IPS DF 19.7 (cell line): ENCODE results near the gene EPB41L1.

Experiments
- DNase-seq: peaks from one replicate; pipeline ENCODE4 v3.0.0-alpha.2; 2013; ENCODE audit warnings: low read depth, low spot score

The EPB41L1 gene

DNA sequence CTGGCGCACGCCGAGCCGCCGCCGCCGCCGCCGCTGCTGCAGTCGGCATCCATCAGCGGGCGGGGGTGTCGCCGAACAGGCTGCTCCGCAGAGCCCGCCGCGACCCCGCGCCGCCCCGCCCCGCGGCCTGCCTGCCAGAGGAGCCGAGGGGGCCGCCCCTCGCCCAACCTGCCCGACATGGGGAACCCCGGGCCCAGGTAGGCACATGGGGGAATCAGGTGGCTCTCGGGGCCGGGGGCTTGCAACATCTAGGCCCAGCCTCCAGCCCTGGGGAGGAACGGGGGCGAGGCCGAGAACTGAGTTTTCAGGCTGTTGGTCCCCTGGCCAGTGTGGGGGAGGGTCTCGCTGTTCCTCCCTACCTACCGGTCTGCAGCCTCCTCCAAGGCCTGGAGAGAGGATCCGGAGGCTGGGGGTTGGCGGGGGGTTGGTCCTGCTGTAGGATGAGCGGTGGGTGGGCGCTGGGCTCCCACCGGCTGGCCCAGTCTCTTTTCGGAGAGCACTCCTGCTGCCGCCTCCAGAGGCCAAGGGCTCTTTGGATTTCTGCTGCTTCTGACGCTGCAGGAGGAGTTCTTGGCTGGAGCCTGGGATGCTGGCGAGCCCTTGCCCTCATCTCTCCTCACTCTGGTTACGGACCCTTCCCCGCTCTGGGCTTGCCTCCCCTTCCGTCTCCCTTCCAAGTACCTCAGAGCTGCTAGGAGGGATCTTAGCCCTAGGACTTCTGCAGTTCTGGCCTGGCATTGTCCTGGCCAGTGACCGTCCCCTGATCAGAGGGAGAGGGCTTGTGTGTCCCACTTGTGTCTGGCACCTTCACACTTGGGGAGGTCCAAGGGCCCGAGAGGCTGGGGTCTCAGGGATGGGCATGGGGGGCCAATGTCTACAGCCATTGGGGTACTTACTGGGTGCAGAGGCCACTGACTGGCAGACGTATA is at the start of gene EPB41L1:
Gene EPB41L1 (plus strand): TSS at position 41 of the 929 bp plus-strand sequence. CDS start 19,038 bp downstream, outside the sequence.
- no peak for DNase-seq

DNA sequence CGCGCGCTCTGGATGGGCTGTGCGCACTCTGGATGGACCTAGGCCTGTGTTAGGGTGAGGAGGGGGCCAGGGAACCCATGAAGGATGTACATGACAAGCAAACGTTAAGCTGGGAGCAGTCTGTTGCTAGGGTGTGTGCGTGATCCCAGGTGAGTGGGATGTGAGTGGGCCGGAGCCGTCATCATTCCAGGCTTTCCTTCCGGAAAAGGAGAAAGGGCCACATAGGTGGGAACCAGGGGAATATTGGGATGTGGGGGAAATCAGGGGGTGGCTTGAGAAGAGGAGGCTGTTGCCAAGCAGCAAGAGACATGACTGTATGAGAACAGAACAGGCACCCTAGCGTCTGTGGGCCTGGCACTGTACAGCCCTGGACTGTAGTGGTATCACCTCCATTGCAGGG is 49.7 kb upstream of the EPB41L1 start:
- no peak for DNase-seq

DNA sequence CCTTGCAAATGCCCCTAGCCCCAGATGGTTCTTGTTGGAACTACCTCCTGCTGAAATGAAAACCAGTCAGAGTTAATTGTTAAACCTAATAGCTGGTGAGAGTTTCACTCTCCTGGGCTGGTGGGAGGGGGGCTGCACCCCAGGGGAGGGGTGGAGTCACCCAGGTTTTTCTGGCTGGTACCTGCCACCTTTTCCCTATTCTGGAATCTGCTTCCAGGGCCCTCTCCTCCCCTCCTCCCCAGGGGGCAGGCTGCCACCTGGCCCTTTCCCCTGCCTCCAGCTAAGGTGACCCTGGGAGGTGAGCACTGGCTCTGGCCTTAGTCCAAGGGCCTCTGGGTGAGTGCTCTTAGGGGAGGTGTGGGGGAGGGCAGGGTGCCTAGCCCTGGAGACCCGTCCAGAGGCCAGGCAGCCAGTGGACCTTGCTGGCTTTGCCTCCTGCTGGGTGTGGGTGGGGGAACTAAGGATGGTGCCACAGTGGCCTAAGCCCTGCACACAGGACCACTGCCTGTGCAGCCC is 48.8 kb upstream of the EPB41L1 start:
- DNase-seq = no peak

DNA sequence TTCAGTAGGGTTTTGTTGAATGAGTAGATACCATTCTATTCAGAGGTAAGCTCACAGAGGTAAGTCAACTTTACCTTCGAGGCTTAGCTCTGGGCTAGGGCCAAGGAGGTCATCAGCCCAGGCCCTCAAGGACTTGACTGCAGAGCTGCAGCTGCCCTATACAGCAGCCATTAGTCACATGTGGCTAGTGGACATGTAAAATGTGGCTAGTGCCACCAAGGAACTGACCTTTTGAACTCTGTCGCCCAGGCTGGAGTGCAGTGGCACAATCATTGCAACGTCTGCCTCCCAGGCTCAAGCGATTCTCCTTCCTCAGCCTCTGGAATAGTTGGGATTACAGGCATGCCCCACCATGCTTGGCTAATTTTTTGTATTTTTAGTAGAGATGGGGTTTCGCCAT is 47.9 kb upstream of the EPB41L1 start:
- no peak for DNase-seq

DNA sequence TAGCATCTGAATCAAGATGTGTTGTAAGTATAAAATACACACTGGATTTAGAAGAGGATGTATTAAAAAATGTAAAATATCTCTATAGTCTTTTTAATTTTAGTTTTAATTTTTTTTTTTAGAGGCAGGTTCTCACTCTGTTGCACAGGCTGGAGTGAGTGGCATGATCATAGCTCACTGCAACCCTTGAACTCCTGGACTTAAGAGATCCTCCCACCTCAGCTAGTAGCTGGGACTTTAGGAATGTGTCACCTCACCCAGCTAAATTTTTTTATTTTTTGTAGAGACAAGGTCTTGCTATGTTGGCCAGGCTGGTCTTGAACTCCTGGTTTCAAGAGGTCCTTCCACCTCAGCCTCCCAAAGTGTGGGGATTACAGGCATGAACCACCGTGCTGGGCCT is 46.7 kb upstream of the EPB41L1 start:
- no peak for DNase-seq

DNA sequence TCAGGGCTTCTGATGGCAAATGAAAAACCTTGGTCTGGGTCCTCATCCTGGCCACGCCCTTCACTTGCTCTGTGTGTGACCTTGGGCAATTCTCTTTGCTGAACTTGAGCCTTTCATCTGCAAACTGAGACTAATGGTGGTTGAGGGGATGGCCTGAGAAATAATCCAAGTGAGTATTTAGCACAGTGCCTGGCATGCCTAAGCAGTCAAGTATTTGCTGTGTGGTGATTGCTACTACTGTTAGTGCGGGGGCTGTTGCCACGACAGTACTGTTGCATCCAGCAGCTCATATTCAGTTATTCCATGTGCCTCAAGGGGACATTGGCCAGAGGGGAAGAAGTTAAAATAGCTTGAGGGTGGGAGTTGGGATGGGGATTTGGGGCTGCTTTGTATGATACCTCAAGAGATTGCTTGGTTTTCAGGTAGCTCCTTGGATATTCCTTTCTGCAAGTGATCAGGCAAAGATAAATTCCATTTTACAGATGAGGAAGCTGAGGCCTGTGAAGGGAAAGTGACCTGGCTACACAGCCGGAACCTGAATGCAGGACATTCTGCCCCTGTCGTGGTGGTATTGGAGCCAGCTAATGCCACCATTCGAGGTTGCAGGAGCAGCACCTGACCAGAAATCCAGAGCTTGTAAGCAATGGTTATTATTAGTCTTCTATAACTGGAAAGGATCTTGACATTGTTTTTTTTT is 45.1 kb upstream of the EPB41L1 start:
- DNase-seq = no peak

DNA sequence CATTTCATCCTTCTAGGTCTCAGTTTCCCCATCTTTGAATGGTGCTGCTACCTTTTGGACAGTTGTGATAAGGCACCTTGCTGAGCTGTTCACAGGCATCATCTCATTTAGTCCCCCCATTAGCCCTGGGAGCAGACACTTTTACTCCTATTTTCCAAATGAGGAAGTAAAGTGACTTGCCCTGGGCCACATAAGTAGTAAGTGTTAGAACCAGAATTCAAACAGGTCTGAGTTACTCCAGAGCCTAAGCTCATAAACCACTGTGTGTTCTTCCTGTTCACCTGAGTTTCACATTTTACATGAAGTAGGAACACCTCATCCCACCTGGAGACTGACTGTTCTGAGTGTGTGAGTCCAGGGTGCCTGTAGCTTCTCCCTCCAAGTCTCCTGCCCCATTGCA is 43.5 kb upstream of the EPB41L1 start:
- DNase-seq = no peak

DNA sequence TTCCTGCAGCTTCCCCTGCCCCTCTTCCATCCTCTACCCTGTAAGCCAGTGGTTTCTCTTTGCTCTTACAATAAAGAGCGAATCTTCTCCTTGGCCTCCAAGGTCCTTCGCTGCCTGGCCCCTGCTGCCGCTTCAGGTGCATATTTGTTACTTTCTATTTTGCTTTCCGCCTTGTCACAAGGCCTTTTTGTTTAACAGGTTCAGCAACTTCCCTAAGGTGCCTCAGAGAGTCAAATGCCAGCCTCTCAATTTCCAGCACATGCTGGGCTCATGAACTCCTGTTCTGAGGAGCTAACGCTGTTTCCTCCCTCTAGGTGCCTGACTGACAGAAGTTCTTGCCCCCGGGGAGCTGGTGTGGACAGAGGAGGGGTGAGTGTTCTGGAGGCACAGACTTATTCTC is 42.4 kb upstream of the EPB41L1 start:
- DNase-seq = no peak

DNA sequence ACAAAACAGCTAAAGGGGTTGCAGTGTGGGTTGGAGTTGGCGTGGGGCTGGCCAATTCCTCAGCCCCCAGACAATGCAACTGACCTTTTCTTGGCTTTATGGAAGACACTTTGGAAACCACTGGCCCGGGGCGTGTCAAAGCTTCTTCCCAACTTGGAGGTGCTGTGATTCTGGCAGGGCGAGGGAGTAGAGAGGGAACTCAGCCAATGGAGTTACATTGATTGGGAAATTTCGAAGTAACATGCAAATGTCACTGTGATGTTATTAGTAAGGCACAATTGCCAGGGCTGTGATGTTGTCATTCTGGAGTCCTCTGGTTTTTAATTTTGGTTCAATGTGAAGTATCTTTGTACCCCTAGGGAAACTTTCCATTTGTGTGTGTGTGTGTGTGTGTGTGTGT is 41.5 kb upstream of the EPB41L1 start:
- no peak for DNase-seq

DNA sequence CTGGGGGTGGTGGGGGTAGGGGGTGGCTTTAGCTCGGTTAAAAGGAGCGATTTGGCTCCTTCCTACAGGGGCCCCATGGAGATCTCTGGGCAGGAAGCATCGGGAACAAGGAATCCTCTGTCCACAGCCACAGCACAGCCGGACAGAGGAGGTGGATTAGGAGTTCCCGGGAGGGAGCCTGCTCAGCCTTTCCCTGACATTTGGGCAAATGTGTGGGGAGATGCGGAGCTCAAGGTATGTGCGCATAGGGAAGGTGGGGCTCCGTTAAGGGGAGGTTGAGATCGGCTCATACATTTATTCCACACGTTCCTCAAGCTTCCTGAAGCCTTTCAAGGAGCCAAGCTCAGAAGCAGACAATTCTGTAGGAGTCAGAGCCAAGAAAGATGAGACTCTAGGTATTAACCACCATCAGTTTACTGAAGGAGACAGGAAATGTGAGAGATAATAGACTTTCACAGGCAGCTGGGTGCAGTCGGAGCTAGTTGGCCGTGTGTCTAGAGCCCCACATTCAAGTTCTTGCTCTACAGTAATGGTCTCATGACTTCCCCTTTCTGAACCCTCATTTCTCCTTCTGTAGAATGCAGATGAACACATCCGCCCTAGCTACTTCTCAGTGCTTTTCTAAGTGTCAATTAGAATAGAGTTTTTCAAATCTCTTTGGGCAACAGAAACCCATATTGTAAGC is 40.8 kb upstream of the EPB41L1 start:
- DNase-seq = no peak

DNA sequence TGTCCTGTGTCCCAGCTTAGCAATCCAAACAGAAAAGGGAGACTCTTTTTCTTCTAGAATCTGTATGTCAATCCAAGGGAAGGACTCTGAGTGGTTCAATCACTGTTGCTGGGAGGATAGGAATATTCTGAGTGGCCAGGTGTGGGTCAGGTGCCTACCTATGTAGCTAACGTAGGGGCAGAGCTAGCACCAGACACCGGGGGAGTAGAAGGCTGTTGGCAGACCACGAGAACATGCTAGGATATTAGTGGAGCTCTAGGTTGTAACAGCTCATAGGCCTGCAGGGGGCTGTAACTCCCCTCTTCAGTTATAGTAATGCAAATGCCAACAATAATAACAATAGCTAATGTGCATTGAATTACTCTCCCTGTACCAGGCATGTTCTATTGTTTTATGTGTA is 39.8 kb upstream of the EPB41L1 start:
- no peak for DNase-seq

DNA sequence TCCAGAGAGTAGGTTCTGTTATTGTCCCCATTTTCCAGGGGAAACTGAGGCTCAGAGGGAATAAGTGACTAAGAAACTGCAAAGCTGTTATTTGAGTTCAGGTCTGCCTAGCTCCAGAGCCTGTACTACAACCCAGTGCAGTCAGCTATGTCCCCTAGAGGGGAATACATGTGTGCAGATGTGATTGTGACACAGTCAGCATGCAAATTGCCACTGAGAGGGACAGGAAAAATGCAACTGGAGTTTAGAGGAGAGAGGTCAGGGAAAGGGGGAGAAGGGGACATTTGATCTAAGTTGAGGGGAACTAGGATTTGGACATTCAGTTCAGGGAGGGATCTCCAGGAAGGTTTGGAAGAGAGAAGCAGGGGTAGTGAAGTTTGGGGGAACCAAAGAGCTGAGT is 38.6 kb upstream of the EPB41L1 start:
- no peak for DNase-seq

DNA sequence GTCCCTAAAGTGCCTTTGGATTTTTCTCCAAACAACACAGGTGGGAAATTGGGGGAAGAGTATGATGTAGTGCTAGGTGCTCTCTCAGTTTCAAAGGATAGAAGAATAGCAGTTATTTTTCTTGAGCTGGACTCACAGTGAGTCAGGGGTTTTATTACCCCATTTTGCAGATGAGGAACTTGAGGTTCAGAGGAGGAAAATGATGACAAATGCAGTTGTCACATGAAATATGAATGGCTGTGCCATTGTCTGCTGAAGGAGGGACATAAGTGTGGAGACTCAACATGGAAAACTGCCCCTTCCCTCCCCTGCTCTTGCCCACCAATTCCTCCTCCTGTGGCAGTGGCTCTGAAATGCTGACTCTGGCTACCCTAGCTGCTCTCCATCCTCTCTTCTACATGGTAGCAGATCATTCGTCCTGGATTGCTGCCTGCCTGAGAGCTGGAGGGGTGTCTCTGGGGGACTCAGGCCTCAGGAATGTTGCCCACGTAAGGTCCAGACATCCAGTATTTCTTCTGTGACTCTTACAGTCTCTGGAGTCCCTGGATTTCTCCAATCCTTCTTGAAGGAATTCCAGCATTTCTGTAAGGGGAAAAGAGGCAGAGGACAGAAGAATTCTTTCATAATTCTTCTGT is 37.6 kb upstream of the EPB41L1 start:
- no peak for DNase-seq

DNA sequence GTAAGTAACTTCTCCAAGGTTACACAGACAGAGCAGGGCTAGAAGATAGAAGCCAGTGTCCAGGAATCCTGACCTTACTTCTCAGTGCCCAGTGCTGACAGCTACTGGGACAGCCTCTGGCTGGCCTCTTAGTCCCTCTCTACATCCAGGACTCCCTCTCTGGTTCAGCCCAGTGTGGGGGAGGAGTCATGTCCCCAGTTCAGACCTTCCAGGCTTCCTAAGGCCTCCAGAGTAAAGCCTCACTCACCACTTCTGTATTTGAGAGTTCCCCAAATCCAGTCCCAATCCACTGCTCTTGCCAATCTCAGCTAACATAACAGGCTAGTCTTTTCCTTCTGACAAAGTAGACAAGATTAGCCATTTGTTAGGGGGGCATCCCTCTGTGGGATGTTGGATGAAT is 36.9 kb upstream of the EPB41L1 start:
- no peak for DNase-seq

DNA sequence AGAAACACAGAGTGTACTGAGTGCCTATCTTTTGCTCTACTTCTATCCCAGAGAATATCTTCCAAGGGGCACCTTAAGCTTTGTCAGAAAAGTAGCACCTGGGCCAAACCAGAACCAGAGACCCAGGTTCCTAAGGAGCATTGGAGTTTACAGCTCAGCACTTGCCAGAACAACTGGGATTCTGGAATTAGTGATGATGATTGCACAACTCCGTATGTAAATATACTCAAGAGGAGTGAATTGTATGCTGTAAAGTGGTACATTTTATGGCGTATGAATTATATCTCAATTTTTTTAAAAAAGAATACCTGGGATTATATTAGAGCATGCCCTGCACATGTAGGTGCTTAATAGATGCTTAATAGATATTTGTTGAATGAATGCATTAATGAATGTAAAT is 36.2 kb upstream of the EPB41L1 start:
- DNase-seq = no peak

DNA sequence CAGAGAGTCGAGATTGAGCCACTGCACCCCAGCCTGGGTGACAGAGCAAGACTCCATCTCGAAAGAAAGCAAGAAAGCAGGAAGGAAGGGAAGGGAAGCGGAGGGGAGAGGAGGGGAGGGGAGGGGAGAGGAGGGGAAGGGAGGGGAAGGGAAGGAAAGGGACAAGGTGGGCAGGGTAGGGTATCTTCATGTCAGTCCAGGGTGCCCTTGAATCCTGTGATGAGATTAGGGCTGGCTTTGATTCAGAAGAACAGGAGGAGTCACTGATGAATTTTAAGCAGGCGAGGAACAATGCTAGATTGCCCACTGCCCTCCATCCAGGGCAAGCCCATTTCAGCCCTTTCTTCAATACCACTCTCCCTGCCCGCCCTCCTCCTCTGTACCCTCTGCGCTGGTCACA is 35.0 kb upstream of the EPB41L1 start:
- no peak for DNase-seq

DNA sequence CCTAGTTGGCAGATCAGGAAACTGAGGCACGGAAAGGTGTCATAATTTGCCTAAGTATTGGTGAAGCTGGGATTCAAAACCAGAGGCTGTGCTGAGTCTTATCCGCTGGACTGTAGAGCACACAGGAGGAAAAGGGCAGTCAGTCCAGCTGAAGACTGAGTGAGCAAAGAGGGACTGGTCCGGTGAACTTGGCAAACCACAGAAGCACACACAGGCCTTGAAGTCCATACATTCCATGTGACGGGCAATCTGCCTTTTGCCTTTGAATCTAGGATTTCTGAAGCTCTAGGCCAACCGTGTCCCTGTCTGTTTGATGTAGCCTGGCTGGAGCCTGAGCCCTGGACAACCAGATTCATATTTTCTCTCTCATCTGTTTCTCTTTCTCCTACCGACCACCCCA is 34.3 kb upstream of the EPB41L1 start:
- DNase-seq = no peak

DNA sequence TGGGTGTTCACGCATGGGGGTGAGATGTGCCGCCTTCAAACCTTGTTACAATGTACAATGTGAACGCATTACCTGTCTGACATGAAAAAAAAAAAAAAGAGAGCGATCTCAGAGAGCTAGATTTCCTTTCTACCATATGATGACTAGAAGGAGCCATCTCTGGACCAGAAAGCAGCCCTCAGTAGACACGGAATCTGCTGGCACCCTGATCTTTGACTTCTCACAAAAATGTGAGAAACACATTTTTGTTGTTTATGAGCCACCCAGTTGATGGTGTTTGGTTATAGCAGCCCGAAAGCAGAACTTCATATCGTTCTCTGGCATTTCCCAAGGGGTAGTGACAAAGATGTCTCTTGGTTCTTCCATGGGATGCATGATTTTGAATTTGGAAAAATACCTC is 33.5 kb upstream of the EPB41L1 start:
- no peak for DNase-seq

DNA sequence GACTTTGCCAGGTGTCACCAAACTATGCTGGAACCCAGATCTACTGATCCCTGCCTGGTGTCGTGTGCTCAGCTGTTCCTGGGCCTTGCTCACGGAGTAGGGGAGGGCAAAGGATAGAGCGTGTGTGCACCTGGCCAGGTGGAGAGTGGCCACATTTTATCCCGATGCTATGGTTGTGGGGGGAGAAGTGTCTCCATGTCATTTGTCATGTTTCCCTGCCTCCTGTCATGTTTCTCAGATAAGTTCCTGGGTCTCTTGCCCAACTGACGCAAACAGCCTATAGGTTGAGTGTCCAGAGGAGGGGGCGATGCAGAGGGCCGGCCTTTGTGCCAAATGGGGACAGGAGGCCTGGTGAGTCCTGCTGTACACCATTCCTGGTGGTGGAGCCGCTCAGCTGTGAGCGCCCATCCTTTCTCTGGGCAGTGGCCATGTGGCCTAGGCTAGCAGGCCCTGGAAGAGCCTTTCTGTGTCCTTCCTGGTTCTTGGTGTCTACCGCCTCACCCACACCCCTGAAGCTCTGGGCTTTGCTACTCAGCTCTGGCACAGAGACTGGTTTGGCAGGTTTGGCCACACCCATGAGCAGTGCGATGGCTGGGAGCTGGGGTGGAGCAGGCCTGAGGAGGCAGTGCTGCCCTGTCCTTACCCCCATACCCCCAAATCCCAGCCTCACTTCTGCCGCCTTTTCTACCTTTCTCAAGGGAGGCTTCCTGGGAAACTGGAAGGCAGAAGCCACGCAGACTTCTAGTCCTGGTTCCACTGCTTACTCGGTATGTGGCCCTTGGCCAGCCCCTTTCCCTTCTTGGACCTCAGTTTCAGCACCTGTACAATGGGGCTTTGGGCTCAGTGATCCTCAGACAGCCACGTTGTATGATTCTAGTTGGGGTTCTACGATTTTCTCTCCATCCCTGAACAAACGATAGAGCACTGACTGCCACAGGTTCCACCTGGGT is 32.3 kb upstream of the EPB41L1 start:
- DNase-seq = no peak

DNA sequence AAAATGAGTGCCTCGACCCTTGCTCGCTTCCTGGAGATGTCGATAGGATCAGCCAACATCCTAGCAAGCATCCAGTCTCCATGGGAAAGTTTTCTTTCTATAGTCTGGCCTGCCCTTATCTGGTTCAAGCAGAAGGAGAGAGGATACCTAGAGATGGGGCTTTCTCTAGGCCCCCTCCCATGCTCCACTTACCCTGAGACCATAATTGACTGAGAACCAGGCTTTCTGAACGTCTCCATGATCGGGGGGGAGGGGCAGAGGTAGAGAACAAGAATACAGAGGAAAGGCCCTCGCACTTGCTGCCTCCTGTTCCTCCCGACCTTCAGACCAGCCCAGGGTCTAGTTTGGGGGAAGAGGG is 31.6 kb upstream of the EPB41L1 start:
- DNase-seq = no peak

DNA sequence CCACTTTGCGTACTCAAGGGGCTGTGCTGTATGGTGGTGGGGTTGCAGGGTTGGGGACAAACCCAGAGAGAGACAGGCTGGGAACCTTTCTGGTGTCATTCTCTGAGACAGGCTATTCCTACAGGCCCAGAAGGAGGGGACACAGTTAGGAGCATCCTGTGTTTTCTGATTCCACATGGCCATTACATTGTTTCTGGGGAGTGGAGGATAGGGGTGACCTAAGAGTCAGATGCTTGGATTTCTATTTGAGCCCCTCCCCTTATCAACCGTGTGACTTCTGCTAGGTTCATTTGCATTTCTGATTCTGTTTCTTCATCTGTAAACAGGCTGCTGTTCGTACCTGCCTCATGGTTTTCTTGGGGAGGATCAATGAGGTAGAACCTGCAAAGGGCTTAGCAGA is 29.4 kb upstream of the EPB41L1 start:
- no peak for DNase-seq
